Fibroblast of pulmonary artery (primary cell): ENCODE measurements around the gene GALNTL6.

ENCODE experiments used
- DNase-seq: peaks from one replicate; pipeline ENCODE4 v3.0.0-alpha.2; 2010; ENCODE audit warnings: low read depth
- H3K4me3 ChIP-seq: replicated peaks from 2 replicates; pipeline ENCODE4 v1.5.1; 2011; ENCODE audit warnings: low read depth, mild to moderate bottlenecking, control low read depth, low read length, moderate library complexity
- CTCF ChIP-seq: IDR thresholded peaks from 2 replicates; pipeline ENCODE4 v1.5.1; 2011; ENCODE audit warnings: mild to moderate bottlenecking, control low read depth, low read length, inconsistent platforms; ENCODE audit errors: missing control alignments

GALNTL6 gene

GRCh38 chr4:172547724-172548123, 734.5 kb downstream of the GALNTL6 start:
- no peak for TF ChIP-seq CTCF
- no peak overlapping the region for H3K4me3 ChIP-seq
- no peak for DNase-seq

GRCh38 chr4:172553216-172553615, 740.0 kb downstream of the GALNTL6 start:
- DNase-seq: peak; percentile 6
- no peak for TF ChIP-seq CTCF
- no peak overlapping the region for H3K4me3 ChIP-seq

GRCh38 chr4:172554588-172554987, 741.4 kb downstream of the GALNTL6 start:
- DNase-seq: no peak
- no peak overlapping the region for H3K4me3 ChIP-seq
- TF ChIP-seq CTCF: no peak

- no peak overlapping the region for H3K4me3 ChIP-seq
- no peak for DNase-seq
- TF ChIP-seq CTCF: no peak
Measured at GRCh38 chr4:172555725-172556124, 742.5 kb downstream of the GALNTL6 start.

- no peak overlapping the region for H3K4me3 ChIP-seq
- DNase-seq: peak; percentile 10
- no peak for TF ChIP-seq CTCF
Measured at GRCh38 chr4:172573899-172574298, 760.7 kb downstream of the GALNTL6 start.

- H3K4me3 ChIP-seq: no peak overlapping the region
- DNase-seq: peak; percentile 23
- no peak for TF ChIP-seq CTCF
Measured at GRCh38 chr4:172578712-172579111, 765.5 kb downstream of the GALNTL6 start.

GRCh38 chr4:172584816-172585215, 771.6 kb downstream of the GALNTL6 start:
- peak; percentile 14 for DNase-seq
- no peak overlapping the region for H3K4me3 ChIP-seq
- TF ChIP-seq CTCF: no peak
